Ishikawa (cell line): ENCODE results near the gene PIK3CD.

Experiments used
- CEBPB ChIP-seq: IDR thresholded peaks from 2 replicates; pipeline ENCODE4 v1.6.1; 2012
- CREB1 ChIP-seq: IDR thresholded peaks from 2 replicates; pipeline ENCODE4 v1.6.1; 2012; ENCODE audit warnings: low read depth
- EGR1 ChIP-seq: IDR thresholded peaks from 2 replicates; pipeline ENCODE4 v1.6.1; 2012
- EP300 ChIP-seq: IDR thresholded peaks from 2 replicates; pipeline ENCODE4 v1.6.1; 2012; ENCODE audit warnings: borderline replicate concordance
- FOXM1 ChIP-seq: IDR thresholded peaks from 2 replicates; pipeline ENCODE4 v1.6.1; 2012; ENCODE audit warnings: low read depth, borderline replicate concordance
- MAX ChIP-seq: IDR thresholded peaks from 2 replicates; pipeline ENCODE4 v1.6.1; 2012
- NFIC ChIP-seq: IDR thresholded peaks from 2 replicates; pipeline ENCODE4 v1.6.1; 2012
- RAD21 ChIP-seq: IDR thresholded peaks from 2 replicates; pipeline ENCODE4 v1.6.1; 2012; ENCODE audit warnings: low read depth
- REST ChIP-seq: IDR thresholded peaks from 2 replicates; pipeline ENCODE4 v1.6.1; 2012; ENCODE audit warnings: low read depth, mild to moderate bottlenecking
- TAF1 ChIP-seq: IDR thresholded peaks from 2 replicates; pipeline ENCODE4 v1.6.1; 2012; ENCODE audit warnings: low read depth, mild to moderate bottlenecking
- TCF12 ChIP-seq: IDR thresholded peaks from 2 replicates; pipeline ENCODE4 v1.6.1; 2012; ENCODE audit warnings: low read depth
- TEAD4 ChIP-seq: IDR thresholded peaks from 2 replicates; pipeline ENCODE4 v1.6.1; 2012
- USF1 ChIP-seq: IDR thresholded peaks from 2 replicates; pipeline ENCODE4 v1.6.1; 2012
- YY1 ChIP-seq: IDR thresholded peaks from 2 replicates; pipeline ENCODE4 v1.6.1; 2012; ENCODE audit warnings: low read depth
- ZBTB7A ChIP-seq: IDR thresholded peaks from 2 replicates; pipeline ENCODE4 v1.6.1; 2012; ENCODE audit warnings: low read depth

Gene PIK3CD

GRCh38 chr1:9776685-9777084, 125.2 kb downstream of the PIK3CD start:
- TF ChIP-seq TEAD4 (no peak), FOXM1 (no peak), EP300 (no peak), ZBTB7A (no peak), EGR1 (no peak), CREB1 (no peak), RAD21 (no peak), REST (no peak), TCF12 (no peak), USF1 (no peak), MAX (no peak), TAF1 (no peak), CEBPB (no peak), YY1 (no peak), NFIC (no peak)
